Gastroesophageal sphincter (tissue), 4 donors: ENCODE measurements around the gene UBE2E2. TPM values are rescaled to one million over a fixed set of nuclear protein-coding genes. Genes with fewer than 3 reads are reported as not detected.
"Not testable (repeated sequence)": the region's sequence is repeated elsewhere in the genome, so short reads cannot be mapped to it uniquely, and the experiment has no call there.

Source experiments
- ATAC-seq: fragments of 150-250 bp; one replicate; pipeline ENCODE4 v1.9.1; 2016; ENCODE audit warnings: mild to moderate bottlenecking, moderate library complexity
- H3K27ac ChIP-seq, 4 donors: fragments of 200-600 bp; sonication (generic) in 3 of 4; 1 replicate in 3 of 4; 2 replicates in 1 of 4; pipeline ENCODE4 v1.5.1; 2016 to 2019
- H3K27me3 ChIP-seq: fragments of 200-600 bp; sonication (generic); one replicate; pipeline ENCODE4 v1.5.1; 2019
- H3K36me3 ChIP-seq, 2 donors: fragments of 200-600 bp; sonication (generic); one replicate each; pipeline ENCODE4 v1.5.1; 2019; ENCODE audit warnings: control low read depth in 1 of 2
- H3K4me1 ChIP-seq, 3 donors: fragments of 200-600 bp; sonication (generic); 1 replicate in 2 of 3; 2 replicates in 1 of 3; pipeline ENCODE4 v1.5.1; 2016 to 2019; ENCODE audit warnings: control low read depth in 2 of 3
- H3K4me3 ChIP-seq, 2 donors: fragments of 200-600 bp; sonication (generic); one replicate each; pipeline ENCODE4 v1.5.1; 2019; ENCODE audit warnings: mild to moderate bottlenecking in 1 of 2, moderate library complexity in 1 of 2
- H3K9me3 ChIP-seq, 3 donors: fragments of 200-600 bp; sonication (generic); one replicate each; pipeline ENCODE4 v1.5.1; 2017 to 2019; ENCODE audit warnings: control low read depth in 2 of 3
- EP300 ChIP-seq: sonication (generic); formaldehyde crosslinking; IDR thresholded peaks from one replicate; pipeline ENCODE4 v1.6.1; 2017; ENCODE audit warnings: antibody characterized with exemption, mild to moderate bottlenecking
- POLR2A ChIP-seq, 2 donors: fragments of 450-650 bp; IDR thresholded peaks; one replicate each; pipeline ENCODE4 v1.6.1; 2017; ENCODE audit warnings: antibody characterized with exemption in 2 of 2, mild to moderate bottlenecking in 2 of 2, moderate library complexity in 1 of 2
- POLR2AphosphoS5 ChIP-seq: sonication (generic); formaldehyde crosslinking; IDR thresholded peaks from one replicate; pipeline ENCODE4 v1.6.1; 2017; ENCODE audit warnings: antibody characterized with exemption
- WGBS, 2 donors: methylation state at CpG; one replicate each; pipeline ENCODE4 v1.1.5; 2018; ENCODE audit warnings: low coverage in 1 of 2; 5-methylcytosine and 5-hydroxymethylcytosine counted together
- total RNA-seq, 4 donors: library from RNA; depleted of rRNA; stranded (reverse); fragments of >200 nt; gene quantifications; one replicate each; pipeline ENCODE4 v1.1.0, GENCODE V29; 2016
- TF ChIP-seq, protein P1 (sequence below), 4 experiments: fragments of 200-600 bp in 2 of 4; fragments of 450-650 bp in 2 of 4; sonication (generic) in 1 of 4; IDR thresholded peaks; one replicate each; pipeline ENCODE4 v1.5.1; 2017 to 2019; ENCODE audit warnings: antibody characterized with exemption in 4 of 4, mild to moderate bottlenecking in 2 of 4, moderate library complexity in 2 of 4

Gene UBE2E2
- total RNA-seq, 4 donors from 2014 or later: 35.8 to 114 (median 70.2) TPM

DNA sequence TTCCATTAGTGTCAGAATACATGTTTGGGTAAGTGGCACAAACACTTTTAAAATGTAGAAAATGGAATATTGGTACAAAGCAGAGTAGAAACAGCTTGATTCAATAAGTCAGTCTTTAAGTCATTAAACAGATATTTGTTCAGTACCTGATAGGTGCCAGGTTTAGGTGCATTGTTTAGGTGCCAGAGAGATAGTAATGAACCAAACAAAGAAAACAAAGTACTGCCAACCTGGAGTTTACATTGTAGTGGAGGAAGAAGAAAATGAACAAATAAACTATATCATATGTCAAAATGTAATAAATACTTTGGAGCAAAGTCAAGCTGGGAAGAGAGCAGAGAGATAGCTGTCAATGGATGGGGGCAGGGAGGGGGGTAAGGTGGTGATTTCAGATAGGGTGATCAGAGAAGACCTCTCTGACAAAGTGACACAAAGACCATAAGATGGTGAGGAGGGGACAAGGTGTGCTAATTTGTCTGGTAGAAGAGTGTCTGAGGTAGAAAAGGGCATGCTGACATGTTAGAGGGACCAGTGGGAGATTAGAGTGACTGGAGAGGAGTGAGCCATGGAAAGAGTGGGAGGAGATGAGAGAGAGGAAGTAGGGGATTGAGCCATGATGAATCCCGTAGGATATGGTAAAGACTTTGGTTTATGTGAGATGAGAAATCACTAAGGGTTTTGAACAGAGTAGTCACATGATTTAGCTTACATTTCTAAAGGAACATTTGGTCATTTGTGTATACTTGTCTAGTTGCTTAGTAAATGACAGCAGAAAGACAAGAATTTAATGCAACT, 128.2 kb downstream of the UBE2E2 start:
- Histone ChIP-seq H3K27ac (no peak overlapping the region), H3K9me3 (no peaks in the 10 kb centered on the region), H3K4me3 (no peak overlapping the region), H3K4me1 (no peaks in the 10 kb centered on the region), H3K36me3 (no peaks in the 10 kb centered on the region), H3K27me3 (no peaks in the 10 kb centered on the region)
- TF ChIP-seq POLR2AphosphoS5: no peak
- 71 to 90% methylated on average over 1 of the region's 1 CpG for WGBS, 2 donors
- no peak for ATAC-seq

DNA sequence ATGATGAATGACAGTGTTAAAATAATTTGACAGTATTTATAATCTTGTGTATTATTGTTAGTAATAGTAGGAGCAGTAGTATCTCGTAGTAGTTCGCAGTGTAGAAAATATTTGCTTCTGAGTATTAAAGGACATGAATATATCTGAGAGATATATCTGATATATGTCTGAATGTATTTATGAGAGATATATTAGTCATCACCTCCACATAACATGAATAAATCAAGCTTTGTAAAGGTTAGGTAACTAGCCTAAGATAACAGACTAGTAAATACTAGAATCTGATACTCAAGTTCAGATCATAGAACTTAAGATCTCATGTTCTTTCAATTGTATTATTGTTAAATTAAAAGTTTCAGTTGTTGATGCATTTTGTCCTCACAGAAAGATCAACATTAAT, 130.5 kb downstream of the UBE2E2 start:
- WGBS, 2 donors: 46 to 95% methylated on average over 2 of the region's 2 CpGs
- H3K4me1 ChIP-seq: no peaks in the 10 kb centered on the region
- no peaks in the 10 kb centered on the region for H3K27me3 ChIP-seq
- no peaks in the 10 kb centered on the region for H3K36me3 ChIP-seq
- TF ChIP-seq EP300 (no peak), POLR2A (IDR thresholded peaks at IDR 0.05) (no peak), POLR2AphosphoS5 (no peak)
- TF ChIP-seq, protein P1, sequence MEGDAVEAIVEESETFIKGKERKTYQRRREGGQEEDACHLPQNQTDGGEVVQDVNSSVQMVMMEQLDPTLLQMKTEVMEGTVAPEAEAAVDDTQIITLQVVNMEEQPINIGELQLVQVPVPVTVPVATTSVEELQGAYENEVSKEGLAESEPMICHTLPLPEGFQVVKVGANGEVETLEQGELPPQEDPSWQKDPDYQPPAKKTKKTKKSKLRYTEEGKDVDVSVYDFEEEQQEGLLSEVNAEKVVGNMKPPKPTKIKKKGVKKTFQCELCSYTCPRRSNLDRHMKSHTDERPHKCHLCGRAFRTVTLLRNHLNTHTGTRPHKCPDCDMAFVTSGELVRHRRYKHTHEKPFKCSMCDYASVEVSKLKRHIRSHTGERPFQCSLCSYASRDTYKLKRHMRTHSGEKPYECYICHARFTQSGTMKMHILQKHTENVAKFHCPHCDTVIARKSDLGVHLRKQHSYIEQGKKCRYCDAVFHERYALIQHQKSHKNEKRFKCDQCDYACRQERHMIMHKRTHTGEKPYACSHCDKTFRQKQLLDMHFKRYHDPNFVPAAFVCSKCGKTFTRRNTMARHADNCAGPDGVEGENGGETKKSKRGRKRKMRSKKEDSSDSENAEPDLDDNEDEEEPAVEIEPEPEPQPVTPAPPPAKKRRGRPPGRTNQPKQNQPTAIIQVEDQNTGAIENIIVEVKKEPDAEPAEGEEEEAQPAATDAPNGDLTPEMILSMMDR (IDR thresholded peaks at IDR 0.05): no peak
- ATAC-seq: no peak
- no peak overlapping the region for H3K27ac ChIP-seq
- H3K9me3 ChIP-seq: no peaks in the 10 kb centered on the region
- H3K4me3 ChIP-seq: no peak overlapping the region

GRCh38 chr3:23336853-23337252, 133.7 kb downstream of the UBE2E2 start:
- H3K36me3 ChIP-seq, ATAC-seq, H3K4me3 ChIP-seq, H3K27ac ChIP-seq, H3K27me3 ChIP-seq, H3K9me3 ChIP-seq: not testable (repeated sequence)
- peaks cover 0 to 19% (median 0%) of the 10 kb centered on the region in 3 donors for H3K4me1 ChIP-seq
- WGBS, 2 donors: 100% methylated on average over 1 to 3 of the region's 4 CpGs

GRCh38 chr3:23341147-23341838, 138.2 kb downstream of the UBE2E2 start:
- WGBS, 2 donors: 18% methylated on average over 1 of the region's 1 CpG; no CpG with 5 or more reads in 1 of the 2 donors
- TF ChIP-seq, protein P1 (IDR thresholded peaks at IDR 0.05): no peak
- TF ChIP-seq POLR2A (IDR thresholded peaks at IDR 0.05) (no peak), EP300 (no peak), POLR2AphosphoS5 (no peak)
- Histone ChIP-seq H3K9me3 (no peaks in the 10 kb centered on the region), H3K27ac (no peak overlapping the region), H3K27me3 (no peaks in the 10 kb centered on the region), H3K36me3 (no peaks in the 10 kb centered on the region), H3K4me3 (no peak overlapping the region), H3K4me1 (peaks cover 0 to 19% (median 0%) of the 10 kb centered on the region in 3 donors)
- ATAC-seq: no peak

DNA sequence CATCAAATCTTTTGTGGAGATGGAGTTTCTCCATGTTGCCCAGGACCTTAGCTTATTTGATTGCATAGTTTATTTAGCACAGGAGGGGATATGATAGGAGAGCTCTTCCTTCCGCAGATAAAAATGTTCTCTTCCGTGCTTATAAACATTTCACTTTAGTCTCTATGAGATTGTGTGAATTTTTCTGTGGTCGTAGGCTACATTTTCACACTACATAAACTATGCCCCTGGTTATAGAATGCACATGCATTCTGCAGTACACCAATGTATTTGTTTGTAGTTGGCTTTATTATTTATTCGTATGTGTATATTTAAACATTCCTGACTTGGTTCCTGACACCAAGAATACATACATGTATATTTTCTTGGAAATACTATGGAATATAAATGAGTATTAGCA, 139.2 kb downstream of the UBE2E2 start:
- Histone ChIP-seq H3K27ac (no peak overlapping the region), H3K36me3 (no peaks in the 10 kb centered on the region), H3K4me3 (no peak overlapping the region), H3K9me3 (no peaks in the 10 kb centered on the region), H3K27me3 (no peaks in the 10 kb centered on the region), H3K4me1 (peaks cover 0 to 19% (median 0%) of the 10 kb centered on the region in 3 donors)
- 89 to 91% methylated on average over 4 of the region's 4 CpGs for WGBS, 2 donors
- ATAC-seq: no peak
- TF ChIP-seq, protein P1 (IDR thresholded peaks at IDR 0.05): no peak
- no peak for TF ChIP-seq POLR2AphosphoS5
- no peak for TF ChIP-seq EP300
- no peak for TF ChIP-seq POLR2A (IDR thresholded peaks at IDR 0.05)

DNA sequence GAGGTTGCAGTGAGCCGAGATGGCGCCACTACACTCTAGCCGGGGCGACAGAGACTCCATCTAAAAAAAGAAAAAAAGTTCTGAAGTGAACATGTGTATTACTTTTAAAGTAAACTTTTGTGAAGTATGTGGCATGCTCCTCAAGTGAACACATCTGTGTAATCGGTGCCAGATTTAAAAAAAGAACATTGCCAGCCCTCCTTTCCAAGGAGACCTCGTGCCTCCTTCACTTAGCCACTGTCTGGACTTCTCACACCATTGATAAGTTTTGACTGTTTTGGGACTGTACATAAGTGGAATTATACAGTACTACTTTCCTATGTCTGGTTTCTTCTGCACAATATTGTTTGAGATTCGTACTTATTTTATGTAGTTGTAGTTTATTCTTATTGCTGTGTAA, 140.4 kb downstream of the UBE2E2 start:
- 67 to 70% methylated on average over 7 of the region's 7 CpGs for WGBS, 2 donors
- no peak for ATAC-seq
- no peak overlapping the region for H3K4me3 ChIP-seq
- H3K4me1 ChIP-seq: peaks cover 0 to 19% (median 0%) of the 10 kb centered on the region in 3 donors
- H3K27me3 ChIP-seq: no peaks in the 10 kb centered on the region
- TF ChIP-seq EP300 (no peak), POLR2A (IDR thresholded peaks at IDR 0.05) (no peak), POLR2AphosphoS5 (no peak)
- TF ChIP-seq, protein P1 (IDR thresholded peaks at IDR 0.05): no peak
- no peak overlapping the region for H3K27ac ChIP-seq
- no peaks in the 10 kb centered on the region for H3K9me3 ChIP-seq
- no peaks in the 10 kb centered on the region for H3K36me3 ChIP-seq
